Measurements from ENCODE around the gene ILRUN.
"Not testable (repeated sequence)": the region's sequence is repeated elsewhere in the genome, so short reads cannot be mapped to it uniquely, and the experiment has no call there.

Gene ILRUN

GRCh38 chr6:34729631-34730470 lies 33.3 kb upstream of the ILRUN start:
- no peak for TF ChIP-seq CTCF (IDR thresholded peaks at IDR 0.05)
- H3K27ac ChIP-seq = no peak overlapping the region
- no peak for DNase-seq (ENCODE audit: low spot score)
- H3K4me3 ChIP-seq = no peak overlapping the region

GRCh38 chr6:34726055-34726454 lies 29.5 kb upstream of the ILRUN start:
- Histone ChIP-seq H3K27ac (no peak overlapping the region), H3K4me3 (no peak overlapping the region)
- no peak for DNase-seq (ENCODE audit: low spot score)
- no peak for TF ChIP-seq CTCF (IDR thresholded peaks at IDR 0.05)

- H3K27ac ChIP-seq = no peak overlapping the region
- TF ChIP-seq CTCF (IDR thresholded peaks at IDR 0.05) = no peak
- H3K4me3 ChIP-seq = no peak overlapping the region
- DNase-seq (ENCODE audit: low spot score) = no peak
These were observed 26.6 kb upstream of the ILRUN start for GRCh38 chr6:34723203-34723602.

GRCh38 chr6:34722451-34722850 lies 25.9 kb upstream of the ILRUN start:
- no peak overlapping the region for H3K27ac ChIP-seq
- TF ChIP-seq CTCF (IDR thresholded peaks at IDR 0.05) = no peak
- no peak for DNase-seq (ENCODE audit: low spot score)
- H3K4me3 ChIP-seq = no peak overlapping the region

- H3K4me3 ChIP-seq; DNase-seq (ENCODE audit: low spot score); H3K27ac ChIP-seq: not testable (repeated sequence)
These were observed 23.6 kb upstream of the ILRUN start for GRCh38 chr6:34720160-34720559.

GRCh38 chr6:34719646-34720045 lies 23.1 kb upstream of the ILRUN start:
- H3K27ac ChIP-seq, H3K4me3 ChIP-seq: not testable (repeated sequence)

GRCh38 chr6:34718976-34719375 lies 22.4 kb upstream of the ILRUN start:
- no peak for DNase-seq (ENCODE audit: low spot score)
- H3K4me3 ChIP-seq = no peak overlapping the region
- H3K27ac ChIP-seq = no peak overlapping the region
- TF ChIP-seq CTCF (IDR thresholded peaks at IDR 0.05) = no peak

More at GRCh38 chr6:34719646-34720045, 23.1 kb upstream of the ILRUN start:
- not testable (repeated sequence) for DNase-seq (ENCODE audit: low spot score)

- H3K4me3 ChIP-seq = no peak overlapping the region
- no peak overlapping the region for H3K27ac ChIP-seq
- DNase-seq (ENCODE audit: low spot score) = no peak
- no peak for TF ChIP-seq CTCF (IDR thresholded peaks at IDR 0.05)
These were observed 20.9 kb upstream of the ILRUN start for GRCh38 chr6:34717466-34717865.
